Measurements from ENCODE around the gene OLFML3.

Gene OLFML3

GRCh38 chr1:113951719-113952118 is 27.6 kb upstream of the OLFML3 start:
- no peak for TF ChIP-seq RAD21 (IDR thresholded peaks at IDR 0.05; ENCODE audit: low read depth)
- no peak for TF ChIP-seq FOXM1 (IDR thresholded peaks at IDR 0.05; ENCODE audit: borderline replicate concordance, low read depth)

- TF ChIP-seq MAX (IDR thresholded peaks at IDR 0.05) (no peak), EP300 (IDR thresholded peaks at IDR 0.05; ENCODE audit: borderline replicate concordance) (no peak), TEAD4 (IDR thresholded peaks at IDR 0.05) (no peak), ZBTB7A (IDR thresholded peaks at IDR 0.05; ENCODE audit: low read depth) (no peak), EGR1 (IDR thresholded peaks at IDR 0.05) (no peak), YY1 (IDR thresholded peaks at IDR 0.05; ENCODE audit: low read depth) (no peak), TCF12 (IDR thresholded peaks at IDR 0.05; ENCODE audit: low read depth) (no peak), NFIC (IDR thresholded peaks at IDR 0.05) (no peak), TAF1 (IDR thresholded peaks at IDR 0.05; ENCODE audit: low read depth) (no peak), REST (IDR thresholded peaks at IDR 0.05; ENCODE audit: low read depth) (no peak)
Observed at GRCh38 chr1:113957984-113958383, 21.3 kb upstream of the OLFML3 start.

- no peak for TF ChIP-seq CEBPB (IDR thresholded peaks at IDR 0.05)
- no peak for TF ChIP-seq NFIC (IDR thresholded peaks at IDR 0.05)
- TF ChIP-seq USF1 (IDR thresholded peaks at IDR 0.05), result no peak
- no peak for TF ChIP-seq EP300 (IDR thresholded peaks at IDR 0.05; ENCODE audit: borderline replicate concordance)
- no peak for TF ChIP-seq RAD21 (IDR thresholded peaks at IDR 0.05; ENCODE audit: low read depth)
- TF ChIP-seq REST (IDR thresholded peaks at IDR 0.05; ENCODE audit: low read depth), result no peak
- no peak for TF ChIP-seq MAX (IDR thresholded peaks at IDR 0.05)
Observed at GRCh38 chr1:113958691-113959090, 20.6 kb upstream of the OLFML3 start.

- TF ChIP-seq CREB1 (IDR thresholded peaks at IDR 0.05; ENCODE audit: low read depth), result no peak
- TF ChIP-seq CEBPB (IDR thresholded peaks at IDR 0.05), result no peak
- no peak for TF ChIP-seq TEAD4 (IDR thresholded peaks at IDR 0.05)
- no peak for TF ChIP-seq ZBTB7A (IDR thresholded peaks at IDR 0.05; ENCODE audit: low read depth)
- TF ChIP-seq EGR1 (IDR thresholded peaks at IDR 0.05), result no peak
- TF ChIP-seq RAD21 (IDR thresholded peaks at IDR 0.05; ENCODE audit: low read depth), result no peak
- no peak for TF ChIP-seq TCF12 (IDR thresholded peaks at IDR 0.05; ENCODE audit: low read depth)
- TF ChIP-seq FOXM1 (IDR thresholded peaks at IDR 0.05; ENCODE audit: borderline replicate concordance, low read depth), result no peak
- no peak for TF ChIP-seq REST (IDR thresholded peaks at IDR 0.05; ENCODE audit: low read depth)
- no peak for TF ChIP-seq MAX (IDR thresholded peaks at IDR 0.05)
- TF ChIP-seq TAF1 (IDR thresholded peaks at IDR 0.05; ENCODE audit: low read depth), result no peak
- TF ChIP-seq YY1 (IDR thresholded peaks at IDR 0.05; ENCODE audit: low read depth), result no peak
- TF ChIP-seq NFIC (IDR thresholded peaks at IDR 0.05), result no peak
Observed at GRCh38 chr1:113963281-113963906, 15.9 kb upstream of the OLFML3 start.

GRCh38 chr1:113965703-113966412 is 13.4 kb upstream of the OLFML3 start:
- TF ChIP-seq TAF1 (IDR thresholded peaks at IDR 0.05; ENCODE audit: low read depth) (no peak), CREB1 (IDR thresholded peaks at IDR 0.05; ENCODE audit: low read depth) (no peak), YY1 (IDR thresholded peaks at IDR 0.05; ENCODE audit: low read depth) (no peak), EP300 (IDR thresholded peaks at IDR 0.05; ENCODE audit: borderline replicate concordance) (no peak), CEBPB (IDR thresholded peaks at IDR 0.05) (no peak), EGR1 (IDR thresholded peaks at IDR 0.05) (no peak), REST (IDR thresholded peaks at IDR 0.05; ENCODE audit: low read depth) (no peak), NFIC (IDR thresholded peaks at IDR 0.05) (no peak), FOXM1 (IDR thresholded peaks at IDR 0.05; ENCODE audit: borderline replicate concordance, low read depth) (no peak), TEAD4 (IDR thresholded peaks at IDR 0.05) (no peak), USF1 (IDR thresholded peaks at IDR 0.05) (no peak), MAX (IDR thresholded peaks at IDR 0.05) (no peak)
